ENCODE results near the gene MPP3. TPM values are rescaled to one million over a fixed set of nuclear protein-coding genes. Genes with fewer than 3 reads are reported as not detected.

MPP3 gene
- 5.9 TPM for polyA plus RNA-seq (2013, experiment 1 of 4)
- 8.3 TPM for polyA plus RNA-seq (2013, experiment 2 of 4)
- polyA plus RNA-seq (2013, experiment 3 of 4): 10.2 TPM
- polyA plus RNA-seq (2013, experiment 4 of 4): 9.1 TPM

GRCh38 chr17:43832976-43833829, at the start of gene MPP3:
MPP3 (minus strand) TSS chr17:43833146; CDS start chr17:43831906, 1,240 bp downstream.
- Histone ChIP-seq H3K4me3 (ENCODE audit: insufficient read depth, low read depth, low read length) (peak within 1 kb of the TSS; percentile 72), H3K27ac (ENCODE audit: insufficient read depth, low read depth, low read length, poor library complexity, severe bottlenecking) (no peak within 1 kb of the TSS), H3K36me3 (ENCODE audit: control insufficient read depth, insufficient read depth, low read length) (no peaks in the 10 kb centered on the region), H3K27me3 (ENCODE audit: control insufficient read depth, insufficient read depth, low read length, poor library complexity, severe bottlenecking) (peaks cover 30% of the 10 kb centered on the region), H3K4me1 (ENCODE audit: control insufficient read depth, insufficient read depth, low read length) (peaks cover 5% of the 10 kb centered on the region), H3K9me3 (ENCODE audit: control insufficient read depth, low read length) (no peaks in the 10 kb centered on the region)
- 1% methylated on average over 87 of the region's 87 CpGs for WGBS, 2 experiments

DNA sequence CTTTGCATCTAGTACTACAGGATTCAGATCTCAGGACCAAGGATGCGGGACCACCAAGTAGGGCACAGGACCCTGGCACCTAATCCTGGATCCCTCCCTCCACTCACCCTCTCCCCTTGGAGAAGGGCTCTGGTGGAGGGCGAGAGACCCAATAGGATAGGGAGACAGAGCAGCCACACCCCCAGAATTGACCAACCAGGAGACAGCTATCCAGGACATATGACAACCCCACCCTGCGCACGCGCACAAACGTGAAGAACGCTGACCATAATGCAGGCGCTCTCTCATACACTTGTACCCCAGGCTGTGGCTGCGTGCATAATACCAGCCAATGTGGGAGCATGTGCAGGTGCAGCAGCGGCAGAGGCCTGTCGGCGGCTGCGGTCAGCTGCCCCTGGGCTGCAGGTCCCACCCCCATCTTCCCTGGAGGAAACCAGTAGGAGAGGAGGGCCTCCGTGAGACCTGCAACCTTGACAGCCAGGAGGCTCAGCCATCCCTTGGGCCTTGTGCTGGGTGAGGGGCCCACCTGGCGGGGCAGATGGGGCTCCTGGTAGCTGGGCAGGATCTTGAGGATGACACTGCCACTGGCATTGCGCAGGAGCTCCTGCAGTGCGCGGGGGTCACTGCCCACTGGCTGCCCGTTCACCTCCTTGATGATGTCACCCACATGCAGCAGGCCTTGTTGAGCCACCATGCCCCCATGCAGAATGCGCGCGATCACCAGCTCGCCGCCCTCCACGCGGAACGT, 49.0 kb upstream of the MPP3 start:
- H3K27me3 ChIP-seq (ENCODE audit: control insufficient read depth, insufficient read depth, low read length, poor library complexity, severe bottlenecking): no peaks in the 10 kb centered on the region
- no peak overlapping the region for H3K27ac ChIP-seq (ENCODE audit: insufficient read depth, low read depth, low read length, poor library complexity, severe bottlenecking)
- H3K9me3 ChIP-seq (ENCODE audit: control insufficient read depth, low read length): no peaks in the 10 kb centered on the region
- peaks cover 7% of the 10 kb centered on the region for H3K4me1 ChIP-seq (ENCODE audit: control insufficient read depth, insufficient read depth, low read length)
- H3K36me3 ChIP-seq (ENCODE audit: control insufficient read depth, insufficient read depth, low read length): peaks cover 12% of the 10 kb centered on the region
- WGBS, 2 experiments: 93 to 94% methylated on average over 27 of the region's 27 CpGs
- H3K4me3 ChIP-seq (ENCODE audit: insufficient read depth, low read depth, low read length): no peak overlapping the region

- Histone ChIP-seq H3K36me3 (ENCODE audit: control insufficient read depth, insufficient read depth, low read length) (peaks cover 12% of the 10 kb centered on the region), H3K4me3 (ENCODE audit: insufficient read depth, low read depth, low read length) (no peak overlapping the region), H3K4me1 (ENCODE audit: control insufficient read depth, insufficient read depth, low read length) (peaks cover 7% of the 10 kb centered on the region), H3K9me3 (ENCODE audit: control insufficient read depth, low read length) (no peaks in the 10 kb centered on the region), H3K27me3 (ENCODE audit: control insufficient read depth, insufficient read depth, low read length, poor library complexity, severe bottlenecking) (no peaks in the 10 kb centered on the region), H3K27ac (ENCODE audit: insufficient read depth, low read depth, low read length, poor library complexity, severe bottlenecking) (no peak overlapping the region)
- 92 to 95% methylated on average over 12 of the region's 12 CpGs for WGBS, 2 experiments
These were observed 48.2 kb upstream of the MPP3 start for GRCh38 chr17:43881181-43881580.

DNA sequence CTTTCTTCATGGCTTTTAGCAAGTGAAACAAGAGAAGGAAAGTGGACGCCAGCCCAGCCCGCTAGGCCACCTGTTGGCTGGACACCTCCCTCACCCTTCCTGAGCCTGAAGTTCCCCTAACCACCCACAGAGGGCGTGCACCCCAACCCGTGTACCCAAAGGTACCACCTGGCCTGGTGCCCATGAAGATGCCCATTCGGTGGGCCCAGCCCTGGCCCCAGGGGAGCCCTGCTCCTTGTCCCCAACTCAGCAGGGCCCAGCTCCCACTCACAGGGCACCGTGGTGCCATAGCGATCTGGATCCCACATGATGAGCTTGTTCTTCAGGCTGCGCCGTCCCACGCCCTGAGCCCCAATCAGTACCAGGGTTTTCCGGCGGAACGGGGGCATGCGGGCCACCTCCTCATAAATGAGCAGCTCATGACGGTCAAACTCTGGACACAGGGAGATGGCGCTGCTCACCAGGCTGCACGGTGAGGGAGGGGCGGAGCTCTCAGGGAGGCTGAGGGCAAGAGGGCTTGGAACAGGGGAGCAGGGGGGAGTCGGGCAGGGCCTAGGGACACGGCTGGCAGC, 47.6 kb upstream of the MPP3 start:
- no peaks in the 10 kb centered on the region for H3K9me3 ChIP-seq (ENCODE audit: control insufficient read depth, low read length)

DNA sequence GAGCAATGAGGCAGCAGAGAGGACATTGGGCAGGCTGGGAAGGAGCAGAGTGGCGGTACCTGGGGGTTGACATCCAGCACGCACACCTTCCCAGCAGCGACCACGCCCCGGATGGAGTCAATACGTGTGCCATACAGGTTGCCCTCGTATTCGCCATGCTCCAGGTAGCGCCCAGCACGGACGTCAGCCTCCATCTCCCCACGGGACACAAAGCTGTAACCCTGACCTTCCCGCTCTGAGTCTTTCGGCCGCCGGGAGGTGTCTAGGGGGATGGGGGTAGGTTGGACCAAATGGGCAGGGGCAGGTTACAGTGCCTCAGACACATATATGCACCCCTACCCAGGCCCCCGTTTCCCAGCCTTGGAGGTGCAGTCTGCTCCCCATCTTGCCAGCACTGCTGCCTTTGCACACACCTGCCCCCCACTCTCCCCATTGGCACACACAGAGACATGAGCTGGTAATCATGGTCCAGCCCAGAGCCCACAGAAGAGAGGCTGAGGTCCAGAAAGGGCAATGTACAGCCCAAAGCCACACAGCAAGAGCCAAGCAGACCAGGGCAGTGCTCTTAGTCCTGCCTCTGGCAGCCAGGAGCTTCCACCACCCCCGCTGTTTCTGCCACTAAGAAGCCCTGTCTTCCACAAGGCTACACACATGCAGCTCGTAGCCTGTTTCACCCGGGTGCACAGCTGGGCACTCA, 46.9 kb upstream of the MPP3 start:
- Histone ChIP-seq H3K4me1 (ENCODE audit: control insufficient read depth, insufficient read depth, low read length) (peaks cover 7% of the 10 kb centered on the region), H3K9me3 (ENCODE audit: control insufficient read depth, low read length) (no peaks in the 10 kb centered on the region), H3K36me3 (ENCODE audit: control insufficient read depth, insufficient read depth, low read length) (peaks cover 12% of the 10 kb centered on the region), H3K27me3 (ENCODE audit: control insufficient read depth, insufficient read depth, low read length, poor library complexity, severe bottlenecking) (no peaks in the 10 kb centered on the region), H3K4me3 (ENCODE audit: insufficient read depth, low read depth, low read length) (no peak overlapping the region), H3K27ac (ENCODE audit: insufficient read depth, low read depth, low read length, poor library complexity, severe bottlenecking) (no peak overlapping the region)
- WGBS, 2 experiments: 92 to 93% methylated on average over 20 of the region's 20 CpGs

More for the DNA sequence above, 47.6 kb upstream of the MPP3 start:
- Histone ChIP-seq H3K4me3 (ENCODE audit: insufficient read depth, low read depth, low read length) (no peak overlapping the region), H3K27ac (ENCODE audit: insufficient read depth, low read depth, low read length, poor library complexity, severe bottlenecking) (no peak overlapping the region), H3K36me3 (ENCODE audit: control insufficient read depth, insufficient read depth, low read length) (peaks cover 12% of the 10 kb centered on the region), H3K4me1 (ENCODE audit: control insufficient read depth, insufficient read depth, low read length) (peaks cover 7% of the 10 kb centered on the region), H3K27me3 (ENCODE audit: control insufficient read depth, insufficient read depth, low read length, poor library complexity, severe bottlenecking) (no peaks in the 10 kb centered on the region)
- 83 to 84% methylated on average over 20 of the region's 20 CpGs for WGBS, 2 experiments

GRCh38 chr17:43878260-43879175, 45.6 kb upstream of the MPP3 start:
- peaks cover 7% of the 10 kb centered on the region for H3K4me1 ChIP-seq (ENCODE audit: control insufficient read depth, insufficient read depth, low read length)
- 28 to 29% methylated on average over 13 of the region's 13 CpGs for WGBS, 2 experiments
- H3K27ac ChIP-seq (ENCODE audit: insufficient read depth, low read depth, low read length, poor library complexity, severe bottlenecking): no peak overlapping the region
- peaks cover 12% of the 10 kb centered on the region for H3K36me3 ChIP-seq (ENCODE audit: control insufficient read depth, insufficient read depth, low read length)
- H3K27me3 ChIP-seq (ENCODE audit: control insufficient read depth, insufficient read depth, low read length, poor library complexity, severe bottlenecking): no peaks in the 10 kb centered on the region
- H3K9me3 ChIP-seq (ENCODE audit: control insufficient read depth, low read length): no peaks in the 10 kb centered on the region
- H3K4me3 ChIP-seq (ENCODE audit: insufficient read depth, low read depth, low read length): no peak overlapping the region

- Histone ChIP-seq H3K27me3 (ENCODE audit: control insufficient read depth, insufficient read depth, low read length, poor library complexity, severe bottlenecking) (no peaks in the 10 kb centered on the region), H3K9me3 (ENCODE audit: control insufficient read depth, low read length) (no peaks in the 10 kb centered on the region), H3K27ac (ENCODE audit: insufficient read depth, low read depth, low read length, poor library complexity, severe bottlenecking) (no peak overlapping the region), H3K36me3 (ENCODE audit: control insufficient read depth, insufficient read depth, low read length) (peaks cover 12% of the 10 kb centered on the region), H3K4me1 (ENCODE audit: control insufficient read depth, insufficient read depth, low read length) (peaks cover 7% of the 10 kb centered on the region), H3K4me3 (ENCODE audit: insufficient read depth, low read depth, low read length) (no peak overlapping the region)
- WGBS, 2 experiments: 94 to 97% methylated on average over 9 to 10 of the region's 10 CpGs
These were observed 44.7 kb upstream of the MPP3 start for GRCh38 chr17:43877451-43878155.

DNA sequence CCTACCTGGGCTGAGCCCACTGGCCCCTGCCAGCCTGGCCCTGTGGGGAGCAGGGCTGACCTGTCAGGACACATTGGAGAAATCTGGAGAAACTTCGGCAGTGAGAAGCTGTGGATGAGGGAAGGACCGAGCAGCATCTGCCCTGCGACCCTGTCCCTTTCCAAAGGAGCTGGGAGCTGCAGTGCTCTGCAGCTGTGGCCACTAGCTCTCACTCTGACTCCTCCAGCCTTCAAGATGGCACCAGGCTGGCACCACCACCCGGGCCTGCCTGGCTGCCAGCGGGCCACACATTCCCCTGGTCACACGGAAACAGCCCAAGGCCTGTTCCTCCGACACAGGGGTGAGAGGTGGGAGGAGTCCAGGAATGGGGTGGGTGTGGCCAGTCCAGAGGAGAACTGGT, 44.1 kb upstream of the MPP3 start:
- Histone ChIP-seq H3K27ac (ENCODE audit: insufficient read depth, low read depth, low read length, poor library complexity, severe bottlenecking) (no peak overlapping the region), H3K4me1 (ENCODE audit: control insufficient read depth, insufficient read depth, low read length) (peaks cover 7% of the 10 kb centered on the region), H3K27me3 (ENCODE audit: control insufficient read depth, insufficient read depth, low read length, poor library complexity, severe bottlenecking) (no peaks in the 10 kb centered on the region), H3K4me3 (ENCODE audit: insufficient read depth, low read depth, low read length) (no peak overlapping the region), H3K9me3 (ENCODE audit: control insufficient read depth, low read length) (no peaks in the 10 kb centered on the region), H3K36me3 (ENCODE audit: control insufficient read depth, insufficient read depth, low read length) (peaks cover 12% of the 10 kb centered on the region)
- WGBS, 2 experiments: 89 to 91% methylated on average over 7 of the region's 7 CpGs

Data from ectodermal cell (in vitro differentiated cells).